NB4 (cell line): ENCODE data around the gene MAMLD1.
A peak's percentile ranks its signal among the peaks of the same experiment; 100 is the strongest.

Experiments
- DNase-seq: peaks from one replicate; pipeline ENCODE4 v3.0.0; 2010; ENCODE audit warnings: low read depth
- H3K4me3 ChIP-seq: one replicate; pipeline ENCODE4 v1.5.1; 2011; ENCODE audit warnings: mild to moderate bottlenecking, low read depth, low read length, moderate library complexity
- MYC ChIP-seq: IDR thresholded peaks from 2 replicates; pipeline ENCODE4 v1.6.1; 2011; ENCODE audit warnings: low read depth, low read length
- POLR2A ChIP-seq: IDR thresholded peaks from 2 replicates; pipeline ENCODE4 v1.6.1; 2011; ENCODE audit warnings: mild to moderate bottlenecking; ENCODE audit not compliant: insufficient read length; ENCODE audit errors: extremely low read depth
- TF ChIP-seq, protein P1 (sequence below): IDR thresholded peaks from 2 replicates; pipeline ENCODE4 v1.6.1; 2011; ENCODE audit warnings: low read depth, low read length
- TF ChIP-seq, protein P2 (sequence below): IDR thresholded peaks from one replicate; pipeline ENCODE4 v1.5.1; 2012; ENCODE audit warnings: low read depth, low read length

MAMLD1 gene

DNA sequence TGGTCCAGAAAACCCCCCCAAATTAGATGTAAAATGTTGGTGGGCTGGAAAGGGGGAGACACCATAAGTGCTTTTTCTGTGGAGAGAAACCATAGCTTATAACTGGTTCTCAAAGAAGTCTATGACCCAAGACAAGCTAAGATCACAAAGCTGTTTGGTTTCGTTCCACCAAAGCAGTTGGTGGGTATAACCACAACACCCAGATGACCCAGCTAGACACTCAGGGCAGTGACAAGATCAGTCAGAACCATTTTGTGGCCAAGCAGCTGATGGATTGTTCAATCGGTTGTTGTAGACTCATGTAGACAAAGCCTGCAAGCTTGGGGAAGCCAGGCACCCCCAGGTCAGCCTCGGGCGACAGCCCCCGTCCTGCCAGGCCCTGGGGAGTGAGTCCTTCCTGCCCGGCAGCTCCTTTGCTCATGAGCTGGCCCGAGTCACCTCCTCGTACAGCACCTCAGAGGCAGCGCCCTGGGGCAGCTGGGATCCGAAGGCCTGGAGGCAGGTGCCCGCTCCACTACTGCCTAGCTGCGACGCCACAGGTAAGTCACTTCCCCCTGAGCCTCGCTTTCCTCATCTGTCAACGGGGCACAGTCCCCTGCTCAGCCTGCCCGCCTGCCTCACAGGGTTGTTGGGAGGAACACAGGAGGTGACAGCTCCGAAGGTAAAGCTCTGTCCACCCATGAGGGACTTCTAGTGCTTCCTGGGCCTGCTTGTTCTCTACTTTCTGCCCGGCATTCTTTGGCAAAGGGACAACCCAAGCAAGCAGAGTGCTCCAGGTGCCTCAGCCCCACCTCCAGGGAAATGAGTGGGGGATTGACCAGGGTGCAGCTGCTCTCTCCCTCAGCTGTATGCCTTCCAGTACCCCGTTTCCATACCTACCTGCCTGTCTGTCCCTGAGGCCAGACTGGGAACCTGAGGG lies 140.1 kb downstream of the MAMLD1 start:
- TF ChIP-seq MYC (no peak), POLR2A (no peak)
- TF ChIP-seq, protein P1, sequence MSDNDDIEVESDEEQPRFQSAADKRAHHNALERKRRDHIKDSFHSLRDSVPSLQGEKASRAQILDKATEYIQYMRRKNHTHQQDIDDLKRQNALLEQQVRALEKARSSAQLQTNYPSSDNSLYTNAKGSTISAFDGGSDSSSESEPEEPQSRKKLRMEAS, result no peak
- TF ChIP-seq, protein P2, sequence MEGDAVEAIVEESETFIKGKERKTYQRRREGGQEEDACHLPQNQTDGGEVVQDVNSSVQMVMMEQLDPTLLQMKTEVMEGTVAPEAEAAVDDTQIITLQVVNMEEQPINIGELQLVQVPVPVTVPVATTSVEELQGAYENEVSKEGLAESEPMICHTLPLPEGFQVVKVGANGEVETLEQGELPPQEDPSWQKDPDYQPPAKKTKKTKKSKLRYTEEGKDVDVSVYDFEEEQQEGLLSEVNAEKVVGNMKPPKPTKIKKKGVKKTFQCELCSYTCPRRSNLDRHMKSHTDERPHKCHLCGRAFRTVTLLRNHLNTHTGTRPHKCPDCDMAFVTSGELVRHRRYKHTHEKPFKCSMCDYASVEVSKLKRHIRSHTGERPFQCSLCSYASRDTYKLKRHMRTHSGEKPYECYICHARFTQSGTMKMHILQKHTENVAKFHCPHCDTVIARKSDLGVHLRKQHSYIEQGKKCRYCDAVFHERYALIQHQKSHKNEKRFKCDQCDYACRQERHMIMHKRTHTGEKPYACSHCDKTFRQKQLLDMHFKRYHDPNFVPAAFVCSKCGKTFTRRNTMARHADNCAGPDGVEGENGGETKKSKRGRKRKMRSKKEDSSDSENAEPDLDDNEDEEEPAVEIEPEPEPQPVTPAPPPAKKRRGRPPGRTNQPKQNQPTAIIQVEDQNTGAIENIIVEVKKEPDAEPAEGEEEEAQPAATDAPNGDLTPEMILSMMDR, result no peak
- peak; percentile 9 for DNase-seq
- no peak overlapping the region for H3K4me3 ChIP-seq

DNA sequence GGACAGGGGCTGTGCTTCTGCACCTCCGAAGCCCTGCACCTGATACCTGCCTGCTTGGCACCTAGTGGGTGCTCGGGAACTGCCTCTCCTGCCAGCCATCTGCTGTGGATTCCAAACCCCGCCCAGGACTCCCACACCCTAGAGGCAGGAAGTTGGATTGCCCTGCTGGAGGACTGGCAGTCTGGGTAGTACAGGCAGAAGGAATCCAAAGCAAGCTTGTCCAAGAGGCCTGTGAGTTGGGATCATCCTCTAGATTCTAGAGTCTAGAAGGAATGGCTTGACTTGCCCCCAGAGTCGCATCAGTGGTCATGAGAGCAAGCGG lies 140.7 kb downstream of the MAMLD1 start:
- DNase-seq, result no peak
- no peak overlapping the region for H3K4me3 ChIP-seq
- TF ChIP-seq MYC, result no peak
- TF ChIP-seq, protein P2, result no peak
- TF ChIP-seq, protein P1, result no peak
- no peak for TF ChIP-seq POLR2A

DNA sequence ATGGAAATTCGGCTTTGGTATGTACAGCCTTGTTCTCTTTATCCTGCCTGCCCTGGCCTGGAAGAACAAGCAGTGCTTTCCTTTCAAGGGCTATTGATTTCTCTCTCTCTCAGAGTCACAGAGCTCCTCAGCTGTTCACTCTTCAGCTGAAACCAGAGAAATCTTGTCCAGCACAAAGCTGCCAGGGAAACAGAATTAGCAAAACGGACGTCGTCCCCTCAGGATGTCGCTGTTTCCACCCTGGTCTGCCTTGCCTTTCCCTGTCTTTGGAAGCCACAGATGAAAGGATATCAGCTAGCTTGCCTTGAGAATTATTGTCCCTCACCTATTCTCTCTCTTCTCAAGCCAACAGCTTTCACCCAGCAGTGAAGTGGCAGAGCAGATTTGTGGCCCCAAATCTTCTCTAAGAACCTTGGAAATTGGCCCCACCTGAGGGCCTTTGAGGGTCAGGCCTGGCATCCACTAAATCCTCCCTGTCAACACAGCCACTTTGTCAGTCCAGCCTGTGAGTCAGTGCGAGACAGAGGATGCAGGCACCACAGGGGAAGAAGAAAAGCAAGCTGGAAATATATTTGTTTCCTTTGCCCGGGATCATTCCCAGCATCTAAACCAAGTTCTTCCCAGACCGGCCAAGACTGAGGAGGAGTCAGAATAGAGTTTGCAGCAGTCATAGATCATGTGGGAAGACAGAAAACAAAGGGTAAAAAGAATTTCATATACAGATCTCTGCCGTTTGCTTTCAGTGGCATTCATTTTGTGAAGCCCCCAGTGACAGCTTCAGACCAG lies 141.5 kb downstream of the MAMLD1 start:
- no peak for DNase-seq

DNA sequence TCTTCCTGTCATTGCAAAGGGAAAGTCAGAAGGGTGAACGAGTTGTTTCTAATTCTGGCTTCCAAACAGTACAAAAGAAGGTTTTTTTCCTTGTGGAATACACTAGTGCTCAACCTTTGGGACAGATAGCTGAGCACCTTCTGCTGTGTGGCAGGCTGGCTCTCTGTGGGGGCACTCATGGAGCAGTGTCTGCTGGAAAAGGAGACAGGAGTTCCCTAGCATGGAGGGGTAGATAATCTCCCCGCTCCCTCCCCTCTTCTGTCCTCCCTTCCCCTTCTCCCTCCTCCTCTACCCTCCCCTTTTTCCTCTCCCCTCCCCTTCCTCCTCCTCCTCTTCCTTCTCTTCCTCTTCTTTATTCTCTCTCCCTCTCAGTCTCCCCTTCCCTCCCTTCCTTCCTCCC lies 142.9 kb downstream of the MAMLD1 start:
- DNase-seq, result no peak
- TF ChIP-seq, protein P1, result no peak
- TF ChIP-seq MYC (no peak), POLR2A (no peak)
- TF ChIP-seq, protein P2, result no peak
- H3K4me3 ChIP-seq, result no peak overlapping the region

More for the DNA sequence above, 141.5 kb downstream of the MAMLD1 start:
- H3K4me3 ChIP-seq, result no peak overlapping the region
- TF ChIP-seq MYC, result no peak
- TF ChIP-seq, protein P1, result no peak
- TF ChIP-seq, protein P2, result no peak
- TF ChIP-seq POLR2A, result no peak

DNA sequence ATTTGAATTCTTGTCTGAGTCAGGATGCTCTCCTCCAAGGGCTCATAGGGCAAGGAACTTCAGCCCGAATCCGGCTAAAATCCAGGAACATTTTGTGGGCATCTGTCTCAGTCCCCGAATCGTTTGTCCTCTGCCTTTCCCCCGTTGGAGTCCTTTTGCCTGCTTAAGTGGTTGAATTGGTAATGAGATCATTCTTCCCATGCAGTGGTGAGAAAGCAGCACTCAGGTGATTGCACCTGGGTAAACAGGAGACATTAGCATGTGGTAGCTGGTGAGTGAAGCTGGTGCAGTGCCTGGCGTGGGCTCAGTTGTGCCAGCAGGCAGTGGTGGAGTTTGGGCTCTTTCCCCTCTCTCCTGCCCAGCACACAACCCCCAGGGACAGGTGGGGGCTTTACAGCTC lies 143.4 kb downstream of the MAMLD1 start:
- no peak overlapping the region for H3K4me3 ChIP-seq
- no peak for DNase-seq
- TF ChIP-seq, protein P1, result no peak
- TF ChIP-seq MYC (no peak), POLR2A (no peak)
- TF ChIP-seq, protein P2, result no peak
